ENCODE data around the gene CNTN2.

The CNTN2 gene

DNA sequence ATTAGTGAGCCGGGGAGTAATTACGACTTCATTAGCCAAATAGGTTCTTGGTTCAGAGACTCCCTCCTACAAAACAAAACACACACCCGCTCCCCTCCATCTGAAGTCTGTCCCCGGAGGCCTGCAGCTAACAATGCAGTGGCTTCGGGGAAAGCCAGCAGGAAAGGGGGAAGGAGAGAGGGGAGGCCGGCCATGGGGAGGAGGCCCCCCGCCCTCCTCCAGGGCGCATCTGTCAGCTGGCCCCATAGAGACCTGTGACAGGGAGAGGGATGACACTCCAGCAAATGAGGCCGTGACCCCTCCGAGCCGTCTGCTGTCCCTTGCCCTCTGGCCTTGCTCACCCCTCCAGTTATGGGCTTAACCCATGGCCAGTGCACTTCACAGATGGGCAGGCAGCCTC lies 12.1 kb upstream of the CNTN2 start:
- no peak overlapping the region for H3K4me3 ChIP-seq (ENCODE audit: low read depth, low read length)
- TF ChIP-seq, protein P1, sequence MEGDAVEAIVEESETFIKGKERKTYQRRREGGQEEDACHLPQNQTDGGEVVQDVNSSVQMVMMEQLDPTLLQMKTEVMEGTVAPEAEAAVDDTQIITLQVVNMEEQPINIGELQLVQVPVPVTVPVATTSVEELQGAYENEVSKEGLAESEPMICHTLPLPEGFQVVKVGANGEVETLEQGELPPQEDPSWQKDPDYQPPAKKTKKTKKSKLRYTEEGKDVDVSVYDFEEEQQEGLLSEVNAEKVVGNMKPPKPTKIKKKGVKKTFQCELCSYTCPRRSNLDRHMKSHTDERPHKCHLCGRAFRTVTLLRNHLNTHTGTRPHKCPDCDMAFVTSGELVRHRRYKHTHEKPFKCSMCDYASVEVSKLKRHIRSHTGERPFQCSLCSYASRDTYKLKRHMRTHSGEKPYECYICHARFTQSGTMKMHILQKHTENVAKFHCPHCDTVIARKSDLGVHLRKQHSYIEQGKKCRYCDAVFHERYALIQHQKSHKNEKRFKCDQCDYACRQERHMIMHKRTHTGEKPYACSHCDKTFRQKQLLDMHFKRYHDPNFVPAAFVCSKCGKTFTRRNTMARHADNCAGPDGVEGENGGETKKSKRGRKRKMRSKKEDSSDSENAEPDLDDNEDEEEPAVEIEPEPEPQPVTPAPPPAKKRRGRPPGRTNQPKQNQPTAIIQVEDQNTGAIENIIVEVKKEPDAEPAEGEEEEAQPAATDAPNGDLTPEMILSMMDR (IDR thresholded peaks at IDR 0.05; ENCODE audit: borderline replicate concordance, insufficient read depth, low read depth, low read length), result no peak

DNA sequence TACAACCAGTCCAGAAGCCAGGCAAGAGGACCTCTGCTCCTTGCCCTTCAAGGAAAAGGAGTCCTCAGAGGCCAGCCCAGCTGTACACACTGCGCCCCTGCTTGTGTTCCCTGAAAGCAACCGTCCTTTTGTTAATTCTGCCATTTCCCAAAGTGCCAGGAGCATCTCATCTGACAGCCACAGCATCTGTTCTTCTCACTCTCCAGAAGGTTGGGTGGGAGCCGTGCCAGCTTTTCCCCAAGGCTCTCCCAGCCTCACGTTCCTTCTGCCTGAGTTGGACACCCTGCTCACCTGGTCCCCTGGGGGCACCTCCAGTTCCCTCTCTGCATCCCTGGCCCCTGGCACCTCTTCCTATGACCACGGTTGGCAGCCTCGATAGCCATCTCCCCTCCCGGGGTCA lies 10.5 kb upstream of the CNTN2 start:
- H3K4me3 ChIP-seq (ENCODE audit: low read depth, low read length), result no peak overlapping the region
- TF ChIP-seq, protein P1 (IDR thresholded peaks at IDR 0.05; ENCODE audit: borderline replicate concordance, insufficient read depth, low read depth, low read length), result no peak

DNA sequence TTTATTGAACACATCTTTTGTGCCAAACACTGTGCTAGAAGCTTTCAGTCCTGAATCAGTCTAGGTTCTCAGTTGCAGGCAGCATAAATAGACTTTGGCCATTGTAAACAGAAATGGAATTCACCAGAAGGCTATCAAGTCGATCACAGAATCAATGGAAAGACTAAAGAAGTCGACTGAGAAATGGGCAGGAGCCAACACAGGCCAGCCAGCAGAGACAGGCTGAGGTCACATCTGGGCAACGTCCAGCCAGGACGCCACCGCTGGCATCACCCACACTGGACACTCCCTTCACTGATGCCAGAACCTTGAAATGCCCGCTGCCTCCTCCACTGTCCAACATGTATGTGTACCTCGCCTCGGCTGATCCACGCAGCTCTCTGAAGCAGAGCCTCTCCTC lies 5.5 kb upstream of the CNTN2 start:
- TF ChIP-seq, protein P1 (IDR thresholded peaks at IDR 0.05; ENCODE audit: borderline replicate concordance, insufficient read depth, low read depth, low read length), result no peak
- no peak overlapping the region for H3K4me3 ChIP-seq (ENCODE audit: low read depth, low read length)

DNA sequence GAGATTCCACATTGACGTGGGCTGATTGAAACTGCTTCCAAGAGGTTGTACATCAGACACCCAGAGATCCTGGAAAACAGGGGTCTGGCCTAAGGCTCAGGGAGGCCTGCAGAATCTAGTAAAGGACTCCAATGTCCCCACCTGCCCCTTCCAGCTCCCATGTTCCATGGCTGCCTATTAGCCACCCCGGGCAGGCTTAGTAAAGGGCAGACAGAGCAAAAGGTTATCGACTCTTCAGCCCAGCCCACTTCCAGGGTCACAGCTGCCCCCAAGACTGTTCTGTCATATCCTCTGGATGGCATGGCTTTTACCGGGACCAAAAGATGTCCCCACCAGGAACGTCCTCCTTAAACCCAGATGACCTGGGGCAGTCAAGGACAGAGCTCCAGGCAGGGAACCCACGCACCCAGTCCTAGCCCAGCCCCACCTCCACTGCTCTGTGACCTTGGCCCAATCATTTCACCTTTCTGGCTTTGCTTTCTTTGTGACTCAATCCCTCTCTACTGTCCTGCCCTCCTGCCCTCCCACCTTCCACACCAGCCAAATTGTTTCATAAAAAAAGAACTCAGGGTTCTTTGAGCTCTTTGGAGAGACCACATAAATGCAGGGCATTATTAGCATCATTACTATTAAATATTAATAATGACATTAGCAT lies 4.8 kb upstream of the CNTN2 start:
- no peak overlapping the region for H3K4me3 ChIP-seq (ENCODE audit: low read depth, low read length)
- TF ChIP-seq, protein P1 (IDR thresholded peaks at IDR 0.05; ENCODE audit: borderline replicate concordance, insufficient read depth, low read depth, low read length), result no peak

DNA sequence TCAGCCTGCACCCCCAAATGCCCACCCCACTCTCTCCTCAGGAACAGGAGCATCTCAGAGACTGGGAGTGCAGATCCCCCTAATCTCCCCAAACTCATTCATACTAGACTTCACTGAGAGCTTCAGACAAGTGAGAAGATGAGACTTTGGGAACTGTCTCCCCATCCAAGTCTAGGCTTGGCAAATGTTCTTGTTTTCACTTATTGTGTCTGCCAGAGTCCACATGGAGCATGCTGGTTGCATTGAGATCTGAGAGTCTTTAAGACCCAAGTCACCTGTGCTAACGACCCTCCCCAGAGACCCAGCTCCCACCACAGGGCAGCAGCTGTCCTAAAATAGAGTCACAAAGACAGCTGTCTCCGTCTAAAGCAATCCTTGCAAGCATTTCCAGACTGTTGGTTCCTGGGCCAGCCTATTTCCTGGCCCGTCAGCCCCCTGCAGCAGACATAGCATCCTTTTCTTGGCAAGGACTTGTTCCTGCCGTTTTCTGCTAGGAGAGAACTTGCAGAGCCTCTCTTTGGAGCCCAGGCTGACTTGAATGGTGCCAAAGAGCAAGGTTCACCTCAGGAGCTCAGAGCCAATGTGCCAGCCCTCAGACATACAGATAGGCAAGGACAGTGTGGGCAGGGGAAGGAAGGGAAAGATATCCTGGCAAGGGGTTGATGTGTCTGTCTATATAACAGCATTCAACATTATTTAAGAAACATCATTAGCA lies 1.9 kb upstream of the CNTN2 start:
- no peak overlapping the region for H3K4me3 ChIP-seq (ENCODE audit: low read depth, low read length)
- TF ChIP-seq, protein P1 (IDR thresholded peaks at IDR 0.05; ENCODE audit: borderline replicate concordance, insufficient read depth, low read depth, low read length), result no peak

DNA sequence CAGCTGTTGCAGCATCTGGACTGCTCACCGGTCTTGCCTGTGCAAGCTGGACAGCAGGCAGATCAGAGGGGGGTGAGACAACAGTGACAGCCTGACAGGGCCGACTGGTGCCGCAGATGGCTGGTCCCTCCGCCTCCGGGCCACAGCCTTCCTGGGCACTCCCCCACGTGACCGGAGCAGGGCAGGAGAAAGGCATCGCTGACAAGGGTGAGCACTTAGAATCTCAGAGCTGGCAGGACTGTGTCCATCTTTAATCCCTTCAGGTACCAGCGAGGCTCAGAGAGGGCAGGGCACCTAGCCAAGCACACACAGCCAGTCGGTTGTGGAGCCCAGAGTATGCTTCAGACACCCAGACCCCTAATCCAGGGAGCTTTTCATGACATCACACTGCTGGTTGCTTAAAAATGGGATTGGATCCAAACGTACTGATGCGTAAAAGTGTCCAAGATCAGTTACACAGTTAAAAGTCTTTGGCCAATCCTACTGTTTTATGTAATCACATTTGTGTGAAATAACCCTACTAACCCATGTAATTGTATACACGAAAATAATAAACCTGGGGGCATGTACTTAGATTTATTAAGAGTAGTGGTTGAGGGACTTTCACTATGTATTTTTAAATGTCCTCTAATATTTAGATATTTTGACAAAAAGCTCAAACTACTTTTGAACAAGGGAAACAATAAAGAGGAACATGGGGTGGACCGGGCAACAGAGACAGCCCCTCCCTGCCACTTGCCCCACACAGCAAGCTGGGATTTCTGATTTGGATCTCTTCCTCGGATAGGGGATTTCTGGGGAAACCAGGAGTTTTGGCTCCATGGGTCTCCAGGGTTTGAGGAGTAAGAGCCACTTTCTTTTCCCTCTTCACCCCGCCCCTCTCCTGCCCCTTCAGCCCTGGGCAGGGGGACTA lies 758 bp upstream of the CNTN2 start:
- TF ChIP-seq, protein P1 (IDR thresholded peaks at IDR 0.05; ENCODE audit: borderline replicate concordance, insufficient read depth, low read depth, low read length), result no peak
- no peak overlapping the region for H3K4me3 ChIP-seq (ENCODE audit: low read depth, low read length)

Measured in GM12875 (cell line).